HG03565 (cell line): Measurements from ENCODE around the gene ARFGEF2.
"Not testable (repeated sequence)": the region's sequence is repeated elsewhere in the genome, so short reads cannot be mapped to it uniquely, and the experiment has no call there.

ENCODE experiments used
- ATAC-seq: cut with Tn5 transposase; IDR thresholded peaks from one replicate; pipeline ENCODE4 v1.9.1; 2021; ENCODE audit warnings: mild to moderate bottlenecking, moderate library complexity; ENCODE audit not compliant: unreplicated experiment

Gene ARFGEF2

GRCh38 chr20:48921168-48921882 lies at the start of gene ARFGEF2:
ARFGEF2 (plus strand) TSS chr20:48921711; CDS start chr20:48921890, 179 bp downstream.
- ATAC-seq: peak; percentile 71

GRCh38 chr20:48875233-48875913 lies 46.1 kb upstream of the ARFGEF2 start:
- ATAC-seq: no peak

GRCh38 chr20:48875914-48876240 lies 45.6 kb upstream of the ARFGEF2 start:
- no peak for ATAC-seq

- ATAC-seq: no peak
These were observed 44.2 kb upstream of the ARFGEF2 start for GRCh38 chr20:48877304-48877703.

- no peak for ATAC-seq
These were observed 42.8 kb upstream of the ARFGEF2 start for GRCh38 chr20:48878534-48879248.

- ATAC-seq: no peak
These were observed 41.8 kb upstream of the ARFGEF2 start for GRCh38 chr20:48879612-48880245.

- no peak for ATAC-seq
These were observed 41.2 kb upstream of the ARFGEF2 start for GRCh38 chr20:48880331-48880730.

- no peak for ATAC-seq
These were observed 40.4 kb upstream of the ARFGEF2 start for GRCh38 chr20:48880981-48881657.

- no peak for ATAC-seq
These were observed 36.3 kb upstream of the ARFGEF2 start for GRCh38 chr20:48885237-48885636.

- no peak for ATAC-seq
These were observed 35.3 kb upstream of the ARFGEF2 start for GRCh38 chr20:48886194-48886593.

GRCh38 chr20:48886811-48887210 lies 34.7 kb upstream of the ARFGEF2 start:
- ATAC-seq: no peak

GRCh38 chr20:48888517-48888916 lies 33.0 kb upstream of the ARFGEF2 start:
- not testable (repeated sequence) for ATAC-seq

GRCh38 chr20:48889140-48889790 lies 32.2 kb upstream of the ARFGEF2 start:
- ATAC-seq: no peak

- ATAC-seq: no peak
These were observed 30.1 kb upstream of the ARFGEF2 start for GRCh38 chr20:48891235-48892048.

- ATAC-seq: no peak
These were observed 29.5 kb upstream of the ARFGEF2 start for GRCh38 chr20:48892049-48892470.

GRCh38 chr20:48892891-48893290 lies 28.6 kb upstream of the ARFGEF2 start:
- ATAC-seq: no peak

- ATAC-seq: no peak
These were observed 28.1 kb upstream of the ARFGEF2 start for GRCh38 chr20:48893374-48893773.

- no peak for ATAC-seq
These were observed 24.1 kb upstream of the ARFGEF2 start for GRCh38 chr20:48897305-48898010.

- no peak for ATAC-seq
These were observed 23.3 kb upstream of the ARFGEF2 start for GRCh38 chr20:48898210-48898609.
